ENCODE measurements around the gene ACADVL.

The ACADVL gene

DNA sequence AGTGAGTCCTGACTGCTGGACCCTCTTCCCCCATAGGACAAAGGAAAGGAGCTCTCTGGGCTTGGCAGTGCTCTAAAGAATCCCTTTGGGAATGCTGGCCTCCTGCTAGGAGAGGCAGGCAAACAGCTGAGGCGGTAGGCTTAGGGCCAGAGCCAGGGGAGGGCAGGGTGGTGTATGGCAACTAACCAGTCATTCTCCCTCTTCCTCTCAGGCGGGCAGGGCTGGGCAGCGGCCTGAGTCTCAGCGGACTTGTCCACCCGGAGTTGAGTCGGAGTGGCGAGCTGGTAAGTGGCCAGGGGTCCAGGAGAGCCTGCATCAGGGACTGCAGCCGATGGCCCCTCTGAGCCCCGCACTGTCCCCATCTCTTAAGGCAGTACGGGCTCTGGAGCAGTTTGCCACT, 4.4 kb downstream of the ACADVL start:
- DNase-seq (ENCODE audit: extremely low read depth, low read depth), result no peak

DNA sequence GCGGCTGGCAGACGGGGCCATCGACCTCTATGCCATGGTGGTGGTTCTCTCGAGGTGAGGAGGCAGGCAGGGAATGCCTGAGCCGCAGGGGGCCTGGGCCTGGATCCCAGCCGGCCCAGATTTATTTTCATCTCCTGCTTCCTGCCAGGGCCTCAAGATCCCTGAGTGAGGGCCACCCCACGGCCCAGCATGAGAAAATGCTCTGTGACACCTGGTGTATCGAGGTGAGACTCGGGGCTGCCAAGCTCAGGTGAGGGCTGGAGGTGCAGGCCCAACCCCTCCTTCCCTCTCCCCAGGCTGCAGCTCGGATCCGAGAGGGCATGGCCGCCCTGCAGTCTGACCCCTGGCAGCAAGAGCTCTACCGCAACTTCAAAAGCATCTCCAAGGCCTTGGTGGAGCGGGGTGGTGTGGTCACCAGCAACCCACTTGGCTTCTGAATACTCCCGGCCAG, 4.9 kb downstream of the ACADVL start:
- TF ChIP-seq, protein P1, sequence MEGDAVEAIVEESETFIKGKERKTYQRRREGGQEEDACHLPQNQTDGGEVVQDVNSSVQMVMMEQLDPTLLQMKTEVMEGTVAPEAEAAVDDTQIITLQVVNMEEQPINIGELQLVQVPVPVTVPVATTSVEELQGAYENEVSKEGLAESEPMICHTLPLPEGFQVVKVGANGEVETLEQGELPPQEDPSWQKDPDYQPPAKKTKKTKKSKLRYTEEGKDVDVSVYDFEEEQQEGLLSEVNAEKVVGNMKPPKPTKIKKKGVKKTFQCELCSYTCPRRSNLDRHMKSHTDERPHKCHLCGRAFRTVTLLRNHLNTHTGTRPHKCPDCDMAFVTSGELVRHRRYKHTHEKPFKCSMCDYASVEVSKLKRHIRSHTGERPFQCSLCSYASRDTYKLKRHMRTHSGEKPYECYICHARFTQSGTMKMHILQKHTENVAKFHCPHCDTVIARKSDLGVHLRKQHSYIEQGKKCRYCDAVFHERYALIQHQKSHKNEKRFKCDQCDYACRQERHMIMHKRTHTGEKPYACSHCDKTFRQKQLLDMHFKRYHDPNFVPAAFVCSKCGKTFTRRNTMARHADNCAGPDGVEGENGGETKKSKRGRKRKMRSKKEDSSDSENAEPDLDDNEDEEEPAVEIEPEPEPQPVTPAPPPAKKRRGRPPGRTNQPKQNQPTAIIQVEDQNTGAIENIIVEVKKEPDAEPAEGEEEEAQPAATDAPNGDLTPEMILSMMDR (IDR thresholded peaks at IDR 0.05; ENCODE audit: low read depth, low read length), result no peak
- no peak for DNase-seq (ENCODE audit: extremely low read depth, low read depth)

More for the DNA sequence above, 4.4 kb downstream of the ACADVL start:
- TF ChIP-seq, protein P1 (IDR thresholded peaks at IDR 0.05; ENCODE audit: low read depth, low read length), result no peak

GRCh38 chr17:7225711-7226331, 6.1 kb downstream of the ACADVL start:
- TF ChIP-seq, protein P1 (IDR thresholded peaks at IDR 0.05; ENCODE audit: low read depth, low read length), result no peak
- DNase-seq (ENCODE audit: extremely low read depth, low read depth), result no peak

- DNase-seq (ENCODE audit: extremely low read depth, low read depth), result no peak
- TF ChIP-seq, protein P1 (IDR thresholded peaks at IDR 0.05; ENCODE audit: low read depth, low read length), result no peak
Measured at GRCh38 chr17:7226721-7227710, 7.3 kb downstream of the ACADVL start.

DNA sequence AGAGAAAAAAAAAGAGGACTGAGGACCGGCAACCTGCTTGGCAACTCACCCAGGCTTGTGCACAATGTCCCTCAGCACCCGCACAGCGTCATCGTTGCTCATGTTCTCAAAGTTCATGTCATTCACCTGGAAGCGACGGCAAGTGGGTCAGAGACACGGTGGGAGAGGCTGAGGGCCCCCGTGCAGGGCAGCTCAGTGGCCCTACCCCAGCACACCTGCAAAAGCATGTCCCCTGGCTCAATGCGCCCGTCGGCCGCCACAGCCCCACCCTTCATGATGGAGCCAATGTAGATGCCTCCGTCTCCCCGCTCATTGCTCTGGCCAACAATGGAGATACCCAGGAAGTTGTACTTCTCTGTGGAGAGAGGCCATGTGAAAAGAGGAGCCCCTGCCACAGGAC, 9.2 kb downstream of the ACADVL start:
- TF ChIP-seq, protein P1 (IDR thresholded peaks at IDR 0.05; ENCODE audit: low read depth, low read length), result no peak
- no peak for DNase-seq (ENCODE audit: extremely low read depth, low read depth)

- no peak for DNase-seq (ENCODE audit: extremely low read depth, low read depth)
- TF ChIP-seq, protein P1 (IDR thresholded peaks at IDR 0.05; ENCODE audit: low read depth, low read length), result no peak
Measured at GRCh38 chr17:7229504-7229903, 9.8 kb downstream of the ACADVL start.

DNA sequence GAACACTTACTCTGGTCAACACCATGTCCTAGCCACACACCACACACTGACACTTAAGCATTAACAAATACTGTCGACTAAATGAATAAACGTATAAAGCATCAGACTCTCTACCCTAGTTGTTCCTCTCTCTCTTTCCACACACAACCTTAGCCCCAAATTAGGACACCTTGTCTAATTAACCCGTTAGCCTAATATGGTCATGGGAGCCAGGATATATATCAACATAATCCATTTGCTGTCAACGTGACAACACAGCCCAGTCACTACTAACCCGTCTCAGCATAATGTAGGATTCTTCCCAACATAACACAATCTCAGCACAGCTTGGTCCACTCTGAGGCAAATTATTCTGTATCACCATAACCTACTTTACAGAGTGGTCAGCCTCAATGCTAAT, 12.4 kb downstream of the ACADVL start:
- no peak for DNase-seq (ENCODE audit: extremely low read depth, low read depth)
- TF ChIP-seq, protein P1 (IDR thresholded peaks at IDR 0.05; ENCODE audit: low read depth, low read length), result no peak

Data from AG09319 (cell line).